NCI-H446 treated with DMSO at 0.1 percent for 48 hours (cell line): ENCODE results near the gene NKAIN2.

Experiments used
- DNase-seq: peaks from one replicate; lab custom pipeline; 2025; lab: John Stamatoyannopoulos, UW

Gene NKAIN2

GRCh38 chr6:124769811-124770544 is 966.3 kb downstream of the NKAIN2 start:
- no peak for DNase-seq

DNA sequence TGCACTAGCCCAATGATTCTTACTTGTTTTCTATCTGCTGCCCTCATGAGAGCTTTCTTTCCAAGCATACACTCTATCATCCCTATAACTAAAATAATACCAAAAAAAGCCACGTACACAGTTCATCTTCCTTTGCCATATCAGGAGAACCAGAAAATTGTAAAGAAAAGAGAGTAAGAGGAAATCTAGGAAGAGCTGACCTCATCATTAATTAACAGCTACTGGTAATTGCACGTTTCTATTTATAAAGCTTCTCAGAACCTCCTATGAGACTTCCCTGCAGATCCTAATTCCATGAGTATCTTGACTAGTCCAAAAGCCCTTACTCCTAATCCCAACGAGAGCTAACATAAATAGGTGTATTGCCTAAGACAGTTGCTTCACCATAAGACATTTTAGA is 967.1 kb downstream of the NKAIN2 start:
- no peak for DNase-seq

DNA sequence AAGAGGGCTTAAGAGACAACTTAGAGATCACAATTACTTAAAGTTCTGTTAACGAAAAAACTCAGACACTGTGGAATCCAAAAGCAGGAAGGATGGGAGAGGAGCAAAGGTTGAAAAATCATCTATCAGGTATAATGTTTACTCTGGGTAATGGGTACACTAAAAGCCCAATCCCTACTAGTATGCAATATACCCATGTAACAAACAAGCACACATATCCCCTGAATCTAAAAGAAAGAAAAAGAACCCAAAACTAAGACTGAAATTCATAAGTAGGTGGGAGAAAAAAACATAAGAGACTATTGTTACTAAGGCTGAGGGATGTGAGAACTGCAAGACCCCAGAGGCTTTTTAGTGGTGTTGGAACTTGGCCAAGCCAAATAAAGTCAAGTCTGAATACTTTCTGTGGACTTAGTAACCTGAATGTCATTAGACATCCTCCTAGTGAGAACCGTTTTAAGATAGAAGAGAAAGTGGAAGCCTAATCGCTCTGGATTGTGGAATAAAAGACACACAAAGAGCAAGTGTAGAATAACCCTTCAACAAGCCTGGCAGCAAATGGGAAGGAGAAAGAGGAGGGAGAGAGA is 969.2 kb downstream of the NKAIN2 start:
- no peak for DNase-seq

DNA sequence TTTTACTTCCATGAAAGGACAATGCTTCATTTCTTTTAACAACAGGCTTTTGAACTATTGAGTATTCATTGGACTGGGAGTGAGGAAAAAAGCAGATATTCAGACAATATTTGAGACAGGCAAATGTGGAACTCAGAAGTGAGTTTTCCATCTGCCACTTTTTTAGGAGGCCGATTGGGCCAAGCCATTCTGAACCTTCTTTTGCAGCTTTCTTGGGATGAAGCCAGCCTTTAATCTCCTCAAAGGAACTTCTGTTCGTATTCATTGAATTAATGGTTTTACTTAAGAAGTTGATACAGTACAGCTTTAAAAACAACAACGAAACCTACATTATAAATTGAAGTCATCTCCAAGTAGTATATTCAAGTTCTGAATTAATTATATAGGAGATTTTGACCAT is 971.5 kb downstream of the NKAIN2 start:
- DNase-seq: peak; percentile 15

GRCh38 chr6:124777863-124778262 is 974.2 kb downstream of the NKAIN2 start:
- DNase-seq: no peak

DNA sequence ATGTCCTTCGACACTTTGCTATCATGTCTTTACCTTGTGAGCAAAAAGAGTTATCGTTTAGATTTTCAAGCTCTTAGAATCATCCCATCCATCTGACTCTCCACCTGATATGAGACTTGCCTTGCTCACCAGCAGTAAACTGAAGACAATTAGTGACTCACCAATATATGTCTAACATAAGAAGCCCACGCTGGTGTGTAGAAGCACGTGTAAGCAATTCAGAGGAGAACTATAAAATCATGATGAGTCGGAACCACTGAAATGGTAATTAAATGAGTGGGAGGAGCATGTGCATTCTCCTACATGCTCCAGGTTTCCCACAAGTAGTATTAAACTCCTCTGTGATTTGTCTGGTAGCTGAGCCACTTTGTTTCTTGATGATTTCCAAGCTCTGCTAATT is 977.0 kb downstream of the NKAIN2 start:
- DNase-seq: no peak

- DNase-seq: no peak
These were observed 979.7 kb downstream of the NKAIN2 start for GRCh38 chr6:124783344-124783743.

DNA sequence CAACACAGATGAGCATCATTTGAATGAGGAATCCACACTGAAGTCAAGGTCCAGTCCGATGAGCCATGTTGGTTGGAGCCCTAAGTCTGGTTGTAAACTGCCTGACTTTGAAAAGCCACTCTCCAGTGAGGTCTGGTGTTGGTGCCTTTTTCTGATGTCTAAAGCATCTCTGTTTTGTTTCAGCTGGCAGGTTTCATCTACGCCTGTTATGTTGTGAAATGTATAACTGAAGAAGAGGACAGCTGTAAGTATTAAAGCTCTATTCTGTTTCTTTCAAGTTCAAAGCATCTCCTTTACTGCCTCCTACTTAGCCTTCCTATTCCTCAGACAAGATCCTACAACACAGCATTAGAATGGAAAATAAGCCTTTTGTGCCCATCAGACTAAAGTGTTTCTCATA is 987.5 kb downstream of the NKAIN2 start:
- no peak for DNase-seq

GRCh38 chr6:124792386-124792785 is 988.7 kb downstream of the NKAIN2 start:
- no peak for DNase-seq

DNA sequence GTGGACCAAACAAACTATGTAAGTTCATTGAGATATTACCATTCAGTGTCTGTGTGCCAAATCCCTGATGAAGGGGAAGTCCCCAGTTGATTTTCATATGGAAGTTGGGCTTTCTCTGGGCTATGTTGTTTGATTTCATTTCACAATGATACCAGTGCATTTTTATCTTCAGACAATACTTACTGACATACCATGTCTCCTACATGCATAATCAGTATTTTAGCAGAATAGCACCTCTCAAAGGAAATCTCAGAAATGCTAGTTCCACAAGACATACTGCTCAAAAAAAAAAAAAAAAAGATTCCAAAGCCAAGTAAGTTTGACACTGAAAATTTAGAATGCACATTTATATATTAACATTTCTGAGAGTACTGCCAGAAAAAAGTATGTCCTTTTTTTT is 989.7 kb downstream of the NKAIN2 start:
- DNase-seq: peak; percentile 17

- no peak for DNase-seq
These were observed 992.2 kb downstream of the NKAIN2 start for GRCh38 chr6:124795643-124796463.

DNA sequence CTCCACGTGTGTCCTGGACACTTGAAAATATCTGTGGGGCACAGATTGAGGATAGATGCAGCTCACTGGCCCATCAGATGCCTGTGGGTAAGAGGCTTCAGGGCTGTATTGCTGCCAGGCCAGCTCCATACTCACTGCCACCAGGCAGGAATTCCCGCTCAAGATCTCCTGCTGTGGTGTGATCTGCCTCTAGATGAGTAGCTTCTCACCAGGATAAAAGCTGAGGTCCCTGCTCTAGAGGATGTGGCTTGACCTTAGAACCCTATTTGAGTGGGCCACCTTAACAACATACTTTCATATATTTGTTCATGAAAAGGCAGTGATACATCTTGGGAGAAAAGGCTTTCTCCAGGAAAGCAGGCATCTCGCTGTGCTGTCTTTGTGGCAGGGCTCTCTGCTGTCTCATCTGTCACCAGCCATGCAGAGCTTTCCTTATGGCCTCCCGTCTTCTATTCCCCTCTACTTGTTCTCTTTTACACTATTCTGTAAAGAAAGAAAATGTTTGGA is 992.9 kb downstream of the NKAIN2 start:
- DNase-seq: no peak

DNA sequence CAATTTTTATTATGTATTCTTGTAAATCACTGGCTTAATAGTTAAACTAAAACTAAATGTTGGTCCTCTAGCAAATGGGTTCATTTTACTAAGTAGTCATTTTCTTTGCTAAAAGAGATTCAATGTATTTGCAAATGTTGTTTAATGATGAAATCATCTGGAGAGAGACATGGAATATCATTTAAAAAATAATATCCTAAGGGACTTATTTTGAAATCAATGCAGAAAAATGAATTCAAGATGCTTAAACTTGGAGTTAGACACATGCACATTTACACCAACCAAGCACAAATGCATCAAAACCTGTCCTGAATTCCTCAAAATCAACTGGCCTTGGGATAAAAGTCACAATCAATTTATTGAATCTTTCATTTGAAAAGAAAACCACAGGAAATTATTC is 993.6 kb downstream of the NKAIN2 start:
- no peak for DNase-seq

DNA sequence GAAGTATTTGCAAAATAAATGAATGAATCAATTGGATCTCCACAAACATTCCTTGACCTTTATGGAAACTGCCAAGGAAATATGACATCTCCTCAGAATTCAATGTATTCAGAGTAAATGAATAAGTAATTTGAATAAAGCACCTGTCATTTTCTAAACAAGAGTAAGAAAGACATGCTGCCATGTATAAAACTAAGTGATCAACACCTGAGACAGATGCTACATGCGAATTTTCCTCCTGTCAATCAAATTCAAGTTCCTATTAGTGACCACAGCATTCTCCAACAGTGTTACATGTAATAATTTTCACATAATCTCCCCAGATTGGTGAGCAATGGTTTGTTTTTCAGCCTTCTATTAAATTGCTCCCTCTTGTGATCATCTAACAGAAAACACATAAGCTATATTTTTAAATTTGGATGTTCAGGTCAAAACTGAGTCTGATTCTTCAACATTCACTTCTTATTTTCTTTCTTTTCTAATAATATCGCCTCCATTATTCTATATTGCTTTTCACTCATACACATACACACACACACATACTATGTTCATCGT is 995.4 kb downstream of the NKAIN2 start:
- DNase-seq: no peak

GRCh38 chr6:124799638-124800037 is 996.0 kb downstream of the NKAIN2 start:
- no peak for DNase-seq

GRCh38 chr6:124800222-124800621 is 996.6 kb downstream of the NKAIN2 start:
- DNase-seq: no peak

DNA sequence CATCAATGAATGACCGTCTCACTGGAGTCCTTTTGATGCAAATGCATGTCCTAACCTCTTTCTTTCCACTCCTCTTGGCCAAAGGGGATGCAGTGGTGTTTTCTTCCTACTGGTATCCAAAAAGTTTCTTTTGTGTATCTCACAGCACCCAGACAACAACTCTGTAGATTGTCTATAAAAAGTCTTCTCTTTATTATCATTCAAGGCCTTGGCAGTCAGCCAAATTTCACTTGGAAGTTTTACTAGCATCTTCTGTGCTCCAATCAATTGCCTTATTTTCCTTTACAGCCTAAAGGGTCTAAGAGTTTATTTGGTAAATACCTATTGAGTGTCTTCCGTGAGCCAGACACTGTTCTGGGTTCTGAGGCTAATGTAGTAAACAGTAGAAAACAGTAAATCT is 1008.4 kb downstream of the NKAIN2 start:
- DNase-seq: no peak

DNA sequence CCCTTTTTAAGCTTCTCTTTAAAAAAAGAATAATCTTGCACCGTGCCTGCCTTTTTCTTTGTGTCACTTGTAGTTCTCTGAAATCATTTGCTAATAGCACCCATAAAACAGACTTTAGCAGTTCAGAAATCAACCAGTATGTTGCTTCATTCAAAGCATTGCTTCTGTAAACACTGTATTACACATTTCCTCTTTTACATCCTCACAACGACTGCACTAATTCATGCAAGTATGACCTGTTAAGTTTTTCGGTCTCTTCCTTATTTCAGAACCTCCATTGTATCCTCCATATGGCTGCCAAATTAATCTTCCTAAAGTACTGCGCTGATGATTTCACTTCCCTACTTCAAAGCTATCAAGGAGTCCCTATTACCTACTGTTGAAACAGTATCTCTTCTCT is 1015.7 kb downstream of the NKAIN2 start:
- DNase-seq: no peak

GRCh38 chr6:124822204-124822613 is 1018.5 kb downstream of the NKAIN2 start:
- no peak for DNase-seq

DNA sequence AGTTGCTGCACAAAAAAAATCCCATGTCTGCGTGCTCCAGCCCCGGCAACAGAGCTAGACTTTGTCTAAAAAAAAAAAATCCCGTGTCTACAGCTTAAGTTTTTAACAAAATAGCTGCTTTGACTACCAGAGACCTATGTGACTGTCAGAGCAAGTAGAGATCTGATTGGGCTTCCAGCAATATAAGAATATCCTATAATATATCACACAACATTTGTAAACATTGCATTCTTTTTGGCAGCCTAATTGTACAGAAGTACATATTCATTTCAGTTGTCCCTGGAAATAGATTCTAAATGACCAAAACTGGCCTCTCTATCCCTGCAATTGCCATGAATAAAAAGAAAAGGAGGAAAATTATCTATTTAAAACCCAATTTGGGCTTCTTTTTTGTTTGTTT is 1019.1 kb downstream of the NKAIN2 start:
- DNase-seq: no peak

DNA sequence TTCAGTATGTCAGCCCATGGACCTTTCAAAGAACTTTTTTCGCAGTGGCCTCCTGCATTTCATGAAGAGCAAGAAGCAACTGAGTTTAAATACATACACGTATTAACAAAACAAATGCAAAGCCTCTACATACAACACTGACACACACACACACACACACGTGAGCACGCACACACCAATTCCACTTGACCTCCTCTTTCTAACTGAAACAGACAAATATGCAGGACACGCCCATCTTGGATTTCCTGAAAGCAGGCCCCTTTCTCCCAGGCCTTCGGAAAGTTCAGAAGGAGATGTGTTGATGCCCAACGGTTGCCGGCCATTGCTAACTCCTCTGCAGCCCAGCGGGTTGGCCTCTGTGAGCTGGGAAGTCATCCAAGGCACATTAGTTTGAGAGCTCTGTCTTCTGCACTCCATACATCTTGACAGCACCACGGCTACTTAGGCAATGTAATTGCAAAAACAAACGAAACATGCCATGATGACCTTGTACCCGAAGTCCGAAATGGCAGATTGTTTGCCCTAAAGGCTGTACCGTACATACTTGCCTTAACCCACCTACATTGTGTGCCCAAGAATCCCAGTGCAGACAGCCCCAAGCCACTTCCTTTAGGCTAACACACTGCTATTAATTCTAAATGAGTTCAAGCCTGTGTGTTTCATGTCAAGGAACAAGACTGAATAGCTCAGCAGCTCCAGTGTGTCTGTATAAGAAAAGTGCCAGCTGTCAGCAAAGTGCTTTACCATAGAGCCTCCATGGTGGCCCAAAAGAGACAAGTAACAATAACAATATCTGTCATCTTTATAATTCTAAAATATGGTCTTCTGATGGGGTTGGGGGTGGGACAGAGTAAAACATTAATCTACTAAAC is 1019.8 kb downstream of the NKAIN2 start:
- DNase-seq: no peak

DNA sequence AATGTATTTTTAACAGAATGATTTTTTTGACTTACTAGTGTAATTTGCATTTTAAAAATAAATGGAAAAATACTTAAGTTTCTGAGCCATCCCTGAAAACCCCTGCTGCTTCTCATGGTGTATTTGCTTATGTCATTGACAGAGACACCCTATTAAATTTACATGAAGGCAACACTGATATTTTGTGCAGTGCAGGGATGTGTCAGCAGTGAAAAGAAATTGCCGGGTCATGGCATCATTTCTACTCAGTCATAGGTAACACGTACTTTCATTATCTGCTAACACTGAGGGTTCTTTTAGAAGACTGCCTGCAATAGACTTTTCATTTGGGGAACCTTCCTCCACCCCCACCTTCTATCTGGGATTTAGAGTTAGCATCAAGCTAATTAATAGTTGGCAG is 1021.9 kb downstream of the NKAIN2 start:
- DNase-seq: no peak
